OCI-LY3 (cell line): Measurements from ENCODE around the gene SPON1.

Experiments
- CTCF ChIP-seq: fragments of 200-600, 300-600 bp; sonication (generic); IDR thresholded peaks from 2 replicates; pipeline ENCODE4 v1.5.1; 2014; ENCODE audit warnings: antibody characterized with exemption, low read length, low read depth
- EZH2phosphoT487 ChIP-seq: fragments of 200-600 bp; shearing (Covaris generic); IDR thresholded peaks from 2 replicates; pipeline ENCODE4 v1.6.1; 2018; ENCODE audit warnings: antibody characterized with exemption, mixed run types, low read depth

- TF ChIP-seq CTCF (peak; percentile 74), EZH2phosphoT487 (no peak)
Observed at GRCh38 chr11:14308114-14308896, 345.8 kb downstream of the SPON1 start.
